ENCODE measurements around the gene UQCC5. TPM values are rescaled to one million over a fixed set of nuclear protein-coding genes. Genes with fewer than 3 reads are reported as not detected.

Gene UQCC5
- total RNA-seq, 1 donor from 2014 or later = 13.6 TPM

GRCh38 chr3:52568069-52568468 is 31.7 kb downstream of the UQCC5 start:
- ChIA-PET POLR2A (no interaction called here), CTCF (no interaction called here)
- no peak overlapping the region for H3K27ac Mint-ChIP-seq

GRCh38 chr3:52570076-52570475 is 33.7 kb downstream of the UQCC5 start:
- Mint-ChIP-seq H3K36me3 (ENCODE audit: low read depth) (peaks cover 45% of the 10 kb centered on the region), H3K27me3 (no peaks in the 10 kb centered on the region), H3K27ac (no peak overlapping the region), H3K9me3 (no peaks in the 10 kb centered on the region), H3K4me1 (no peaks in the 10 kb centered on the region), H3K4me3 (no peak overlapping the region)
- DNase-seq (no peak), ATAC-seq (ENCODE audit: low read depth) (no peak)
- TF ChIP-seq CTCF (IDR thresholded peaks at IDR 0.05) = no peak
- intact Hi-C loops (cut with micrococcal nuclease) = no loop called here
- CTCF ChIA-PET = no interaction called here
- POLR2A ChIA-PET = no interaction called here

More at GRCh38 chr3:52568069-52568468, 31.7 kb downstream of the UQCC5 start:
- H3K36me3 Mint-ChIP-seq (ENCODE audit: low read depth) = peaks cover 41% of the 10 kb centered on the region
- no peaks in the 10 kb centered on the region for H3K4me1 Mint-ChIP-seq
- no peaks in the 10 kb centered on the region for H3K27me3 Mint-ChIP-seq
- ATAC-seq (ENCODE audit: low read depth) (no peak), DNase-seq (no peak)
- no peaks in the 10 kb centered on the region for H3K9me3 Mint-ChIP-seq
- TF ChIP-seq CTCF (IDR thresholded peaks at IDR 0.05) = no peak
- no peak overlapping the region for H3K4me3 Mint-ChIP-seq
- intact Hi-C loops (cut with micrococcal nuclease) = no loop called here

- Mint-ChIP-seq H3K9me3 (no peaks in the 10 kb centered on the region), H3K27me3 (no peaks in the 10 kb centered on the region)
These were observed 35.8 kb downstream of the UQCC5 start for GRCh38 chr3:52572221-52572620.

GRCh38 chr3:52574056-52574965 is 37.9 kb downstream of the UQCC5 start:
- Mint-ChIP-seq H3K27me3 (no peaks in the 10 kb centered on the region), H3K27ac (no peak overlapping the region), H3K4me1 (no peaks in the 10 kb centered on the region), H3K36me3 (ENCODE audit: low read depth) (peaks cover 66% of the 10 kb centered on the region), H3K4me3 (no peak overlapping the region), H3K9me3 (no peaks in the 10 kb centered on the region)
- TF ChIP-seq CTCF (IDR thresholded peaks at IDR 0.05) = no peak
- intact Hi-C loops (cut with micrococcal nuclease) = no loop called here
- POLR2A ChIA-PET = no interaction called here
- DNase-seq (no peak), ATAC-seq (ENCODE audit: low read depth) (no peak)
- CTCF ChIA-PET = no interaction called here

More at GRCh38 chr3:52572221-52572620, 35.8 kb downstream of the UQCC5 start:
- Mint-ChIP-seq H3K27ac (no peak overlapping the region), H3K4me3 (no peak overlapping the region), H3K36me3 (ENCODE audit: low read depth) (peaks cover 50% of the 10 kb centered on the region), H3K4me1 (no peaks in the 10 kb centered on the region)
- DNase-seq = no peak
- ATAC-seq (ENCODE audit: low read depth) = no peak
- intact Hi-C loops (cut with micrococcal nuclease) = no loop called here
- ChIA-PET CTCF (no interaction called here), POLR2A (no interaction called here)
- TF ChIP-seq CTCF (IDR thresholded peaks at IDR 0.05) = no peak

Other genes with a start within 250 kb of the UQCC5 start
- 28.2 and 33.5 TPM in 2 replicates for gene GLYCTK, start 248.8 kb upstream of the UQCC5 start, total RNA-seq
- 22.8 and 25.8 TPM in 2 replicates for gene DNAH1, start 220.3 kb upstream of the UQCC5 start, total RNA-seq
- 98.7 and 105 TPM in 2 replicates for gene BAP1, start 126.6 kb upstream of the UQCC5 start, total RNA-seq
- 6.4 and 7.5 TPM in 2 replicates for gene PHF7, start 125.9 kb upstream of the UQCC5 start, total RNA-seq
- gene SEMA3G, start 91.5 kb upstream of the UQCC5 start, total RNA-seq = not detected in 2 replicates
- 0.32 TPM in 1 of 2 replicates, not detected in the other for gene TNNC1, start 82.6 kb upstream of the UQCC5 start, total RNA-seq
- 79.6 and 89.5 TPM in 2 replicates for gene NISCH, start 81.0 kb upstream of the UQCC5 start, total RNA-seq
- gene STAB1, start 41.3 kb upstream of the UQCC5 start, total RNA-seq = 0.64 and 0.71 TPM in 2 replicates
- 9.5 and 9.9 TPM in 2 replicates for gene NT5DC2, start 2.7 kb upstream of the UQCC5 start, total RNA-seq
- gene PBRM1, start 149.3 kb downstream of the UQCC5 start, total RNA-seq = 60.0 and 62.1 TPM in 2 replicates
- 137 and 145 TPM in 2 replicates for gene GNL3, start 149.4 kb downstream of the UQCC5 start, total RNA-seq
- 20.4 and 22.2 TPM in 2 replicates for gene GLT8D1, start 169.2 kb downstream of the UQCC5 start, total RNA-seq
- 78.0 and 79.4 TPM in 2 replicates for gene SPCS1, start 169.5 kb downstream of the UQCC5 start, total RNA-seq
- gene NEK4, start 234.3 kb downstream of the UQCC5 start, total RNA-seq = 23.0 and 24.5 TPM in 2 replicates
- 0.42 and 0.80 TPM in 2 replicates for gene ITIH1, start 241.0 kb downstream of the UQCC5 start, total RNA-seq